Measurements from ENCODE around the gene OPA3. TPM values are rescaled to one million over a fixed set of nuclear protein-coding genes. Genes with fewer than 3 reads are reported as not detected.

The OPA3 gene
- total RNA-seq, 4 donors from 2014 or later: 5.4 to 30.8 (median 17.0) TPM

DNA sequence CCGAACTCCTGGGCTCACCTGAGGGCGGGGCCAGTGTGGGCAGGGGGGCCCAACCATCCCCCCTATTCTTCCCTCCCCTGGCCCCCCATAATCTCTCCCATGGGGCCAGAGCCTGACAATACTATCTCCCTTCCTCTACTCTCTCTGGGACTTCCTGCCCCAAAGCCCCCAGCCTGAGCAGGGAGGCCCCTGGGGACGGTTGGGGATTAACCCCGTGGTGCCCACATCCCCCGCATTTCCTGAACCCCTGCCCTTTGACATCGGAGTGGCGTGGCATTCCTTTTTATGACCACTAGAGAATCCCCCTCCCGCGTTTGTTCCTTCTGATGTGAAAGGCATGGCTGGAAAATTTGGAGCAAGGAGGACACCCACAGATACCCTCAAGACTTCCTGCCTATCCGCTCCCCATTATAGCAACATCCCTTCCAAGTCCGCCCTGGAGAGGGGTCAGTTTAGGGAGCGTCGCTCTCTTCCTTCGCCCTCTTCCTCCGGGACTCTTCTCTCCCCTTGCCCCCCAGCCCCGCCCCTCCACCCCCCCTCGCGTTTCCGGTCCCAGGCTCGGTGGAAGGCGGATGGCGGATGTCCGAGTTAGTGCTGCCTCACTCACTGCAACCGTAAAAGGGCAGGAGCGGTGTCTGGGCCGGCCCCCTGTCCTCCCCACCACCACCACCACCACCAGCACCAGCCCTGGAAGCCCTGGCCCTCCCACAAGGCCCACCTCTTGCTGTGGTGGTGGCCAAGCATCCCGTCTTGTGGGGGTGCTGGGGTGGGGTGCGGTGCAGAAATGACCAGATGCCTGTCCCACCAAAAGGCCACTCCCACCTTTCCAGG, 75.5 kb downstream of the OPA3 start:
- peak overlapping the region; percentile 75 to 92 (median 88) for H3K27ac ChIP-seq
- TF ChIP-seq POLR2A (IDR thresholded peaks at IDR 0.05) (no peak), CTCF (IDR thresholded peaks at IDR 0.05) (peak in 1 of 6 experiments; percentile 13)
- DNase-seq: peak; percentile 66 to 69
- H3K4me1 ChIP-seq: peaks cover 20 to 24% of the 10 kb centered on the region in 2 donors
- intact Hi-C loops (cut with DNase I): no loop called here
- peak overlapping the region; percentile 44 to 100 (median 88) for H3K4me3 ChIP-seq (replicated peaks in 1 of 3)
- H3K36me3 ChIP-seq: no peaks in the 10 kb centered on the region
- no peaks in the 10 kb centered on the region for H3K27me3 ChIP-seq
- WGBS, 2 donors: 2 to 6% methylated on average over 24 to 26 of the region's 28 CpGs
- H3K9me3 ChIP-seq: no peaks in the 10 kb centered on the region

GRCh38 chr19:45508417-45508860, 76.2 kb downstream of the OPA3 start:
- DNase-seq: peak; percentile 66 to 71
- Histone ChIP-seq H3K4me3 (replicated peaks in 1 of 3) (peak overlapping the region; percentile 44 to 100 (median 88)), H3K27ac (peak overlapping the region; percentile 75 to 92 (median 88)), H3K9me3 (no peaks in the 10 kb centered on the region), H3K27me3 (no peaks in the 10 kb centered on the region), H3K4me1 (peaks cover 15 to 17% of the 10 kb centered on the region in 2 donors), H3K36me3 (no peaks in the 10 kb centered on the region)
- no peak for TF ChIP-seq CTCF (IDR thresholded peaks at IDR 0.05)
- TF ChIP-seq POLR2A (IDR thresholded peaks at IDR 0.05): no peak
- WGBS, 2 donors: 2 to 17% methylated on average over 1 to 13 of the region's 26 CpGs
- intact Hi-C loops (cut with DNase I): no loop called here

DNA sequence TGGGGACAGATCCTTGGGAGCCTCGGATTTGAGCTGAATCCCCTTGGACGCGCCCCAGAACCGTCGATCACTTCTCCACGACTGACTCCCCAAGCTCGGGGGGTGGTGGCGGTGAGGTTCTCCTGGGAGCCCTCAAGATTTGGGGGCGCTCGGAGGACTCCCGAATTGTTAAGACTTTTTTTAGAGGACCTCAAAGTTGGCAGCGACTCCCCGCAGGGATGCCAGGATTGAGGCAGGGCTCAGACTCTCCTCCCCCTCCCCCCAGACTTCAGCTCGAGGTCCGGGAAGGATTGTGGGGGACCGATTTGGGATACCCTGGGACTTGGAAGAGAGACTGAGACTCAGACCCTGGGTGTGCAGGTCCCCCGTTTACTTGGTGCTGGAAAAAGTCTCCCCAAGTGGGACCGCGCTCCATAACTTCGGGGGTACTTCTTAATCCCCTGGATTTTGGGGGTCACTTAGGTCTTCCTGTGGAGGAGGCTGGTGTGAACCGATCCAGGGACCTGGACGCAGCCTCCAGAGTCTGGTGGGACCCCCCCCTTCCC, 76.7 kb downstream of the OPA3 start:
- Histone ChIP-seq H3K4me3 (replicated peaks in 1 of 3) (peak overlapping the region; percentile 44 to 100 (median 88)), H3K27ac (peak overlapping the region; percentile 75 to 92 (median 88)), H3K4me1 (peaks cover 14 to 15% of the 10 kb centered on the region in 2 donors), H3K9me3 (no peaks in the 10 kb centered on the region), H3K27me3 (no peaks in the 10 kb centered on the region), H3K36me3 (no peaks in the 10 kb centered on the region)
- WGBS, 2 donors: 2% methylated on average over 22 of the region's 22 CpGs; no CpG with 5 or more reads in 1 of the 2 donors
- TF ChIP-seq POLR2A (IDR thresholded peaks at IDR 0.05): no peak
- peak; percentile 47 to 48 for DNase-seq
- intact Hi-C loops (cut with DNase I): no loop called here

DNA sequence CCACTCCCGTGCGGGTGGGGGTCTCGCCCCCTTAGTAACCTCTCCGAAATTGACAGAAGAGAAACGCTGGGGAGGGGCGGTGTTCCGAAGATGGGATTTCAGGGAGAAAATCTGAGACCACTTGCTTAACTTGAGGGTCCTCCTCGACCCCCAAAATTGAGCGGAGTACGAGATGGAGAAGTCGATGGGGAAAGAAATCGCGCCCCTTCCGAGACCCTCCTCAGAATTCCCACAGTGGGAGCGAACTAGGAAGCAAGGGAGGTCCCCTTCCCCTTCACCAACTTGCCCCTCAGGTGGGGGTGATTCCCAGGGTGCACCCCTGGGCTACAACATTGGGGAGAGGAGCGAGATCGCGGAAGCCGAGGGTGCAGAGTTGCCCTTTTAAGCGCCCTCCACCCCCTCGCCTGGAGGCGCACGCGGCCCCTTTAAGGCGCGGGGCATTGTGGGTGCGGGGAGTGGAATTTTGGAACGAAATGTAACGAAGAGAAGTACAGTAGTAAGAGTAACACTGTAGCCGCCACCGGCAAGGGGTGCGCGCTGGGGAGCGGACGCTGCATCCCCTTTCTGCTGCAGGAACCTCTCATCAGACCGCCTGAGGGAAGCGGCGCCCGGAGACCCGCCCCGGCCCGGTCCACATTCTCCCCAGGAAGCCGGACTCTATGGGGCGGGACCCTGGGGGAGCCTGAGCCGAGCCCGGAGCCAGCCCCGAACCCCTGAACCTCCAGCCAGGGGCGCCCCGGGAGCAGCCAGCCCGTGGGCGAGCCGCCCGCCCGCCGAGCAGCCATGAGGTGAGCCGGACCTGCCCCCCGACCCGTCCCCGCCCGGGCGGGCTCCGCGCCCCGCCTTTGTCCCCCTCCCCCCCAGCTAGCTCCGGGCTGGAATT, 77.4 kb downstream of the OPA3 start, which contains the start of gene VASP:
VASP (plus strand) TSS at position 491 of the 883 bp plus-strand sequence; CDS start at position 784, 293 bp downstream.
- intact Hi-C loops (cut with DNase I): no loop called here
- no peaks in the 10 kb centered on the region for H3K9me3 ChIP-seq
- H3K4me3 ChIP-seq (replicated peaks in 1 of 3): peak within 1 kb of the TSS; percentile 44 to 100 (median 88)
- 1 to 2% methylated on average over 27 to 32 of the region's 65 CpGs for WGBS, 2 donors
- DNase-seq: peak; percentile 83 to 86
- TF ChIP-seq CTCF (IDR thresholded peaks at IDR 0.05) (peak in 1 of 6 experiments; percentile 10), POLR2A (IDR thresholded peaks at IDR 0.05) (peak in 1 of 2 donors; percentile 86)
- peaks cover 11 to 15% of the 10 kb centered on the region in 2 donors for H3K4me1 ChIP-seq
- no peaks in the 10 kb centered on the region for H3K36me3 ChIP-seq
- no peaks in the 10 kb centered on the region for H3K27me3 ChIP-seq
- H3K27ac ChIP-seq: peak within 1 kb of the TSS; percentile 75 to 92 (median 88)
